H9 (cell line): Measurements from ENCODE around the gene MVP. TPM values are rescaled to one million over a fixed set of nuclear protein-coding genes. Genes with fewer than 3 reads are reported as not detected.
A peak's percentile ranks its signal among the peaks of the same experiment; 100 is the strongest.

Experiments
- DNase-seq: peaks from one replicate; pipeline ENCODE4 v3.0.0-alpha.2; 2017
- H2AFZ ChIP-seq: one replicate; pipeline ENCODE4 v1.6.1; 2013; ENCODE audit warnings: mild to moderate bottlenecking, low read length, control low read depth, moderate library complexity
- H2AK5ac ChIP-seq: 2 replicates; pipeline ENCODE4 v1.6.1; 2013; ENCODE audit warnings: low read length, control low read depth, mixed read lengths; ENCODE audit not compliant: insufficient read length
- H2BK120ac ChIP-seq: one replicate; pipeline ENCODE4 v1.6.1; 2013; ENCODE audit warnings: low read depth, mild to moderate bottlenecking, low read length, control low read depth, inconsistent platforms; ENCODE audit not compliant: poor library complexity, severe bottlenecking
- H2BK12ac ChIP-seq: 2 replicates; pipeline ENCODE4 v1.6.1; 2013; ENCODE audit warnings: low read length, control low read depth, mixed read lengths, low read depth; ENCODE audit not compliant: insufficient read length
- H2BK15ac ChIP-seq: 2 replicates; pipeline ENCODE4 v1.6.1; 2013; ENCODE audit warnings: low read depth, low read length, control low read depth
- H2BK20ac ChIP-seq: one replicate; pipeline ENCODE4 v1.6.1; 2013; ENCODE audit warnings: low read depth, mild to moderate bottlenecking, low read length, control low read depth, inconsistent platforms; ENCODE audit not compliant: poor library complexity, severe bottlenecking
- H2BK5ac ChIP-seq: 2 replicates; pipeline ENCODE4 v1.6.1; 2013; ENCODE audit warnings: low read length, control low read depth, mixed read lengths; ENCODE audit not compliant: insufficient read length
- H3K14ac ChIP-seq: 2 replicates; pipeline ENCODE4 v1.6.1; 2013; ENCODE audit warnings: low read length, control low read depth; ENCODE audit not compliant: insufficient read depth
- H3K18ac ChIP-seq: 2 replicates; pipeline ENCODE4 v1.6.1; 2013; ENCODE audit warnings: low read depth, mild to moderate bottlenecking, mixed read lengths, low read length, control low read depth; ENCODE audit not compliant: insufficient read length
- H3K23ac ChIP-seq: 2 replicates; pipeline ENCODE4 v1.6.1; 2013; ENCODE audit warnings: low read length, control low read depth, mixed read lengths, low read depth; ENCODE audit not compliant: insufficient read length
- H3K23me2 ChIP-seq: 2 replicates; pipeline ENCODE4 v1.6.1; 2013; ENCODE audit warnings: low read depth, mild to moderate bottlenecking, mixed read lengths, low read length, control low read depth; ENCODE audit not compliant: insufficient read length, poor library complexity, severe bottlenecking
- H3K27ac ChIP-seq: 2 replicates; pipeline ENCODE4 v1.5.1; 2013; ENCODE audit warnings: low read length, control low read depth, mixed read lengths, low read depth; ENCODE audit not compliant: insufficient read length
- H3K27me3 ChIP-seq: 2 replicates; pipeline ENCODE4 v1.6.1; 2013; ENCODE audit warnings: low read length, control low read depth, inconsistent platforms; ENCODE audit not compliant: insufficient read depth
- H3K4ac ChIP-seq: 2 replicates; pipeline ENCODE4 v1.6.1; 2013; ENCODE audit warnings: low read depth, mild to moderate bottlenecking, control low read depth, inconsistent platforms, low read length, moderate library complexity
- H3K4me1 ChIP-seq: 2 replicates; pipeline ENCODE4 v1.6.1; 2013; ENCODE audit warnings: low read length, control low read depth, inconsistent platforms; ENCODE audit not compliant: insufficient read depth
- H3K4me2 ChIP-seq: 2 replicates; pipeline ENCODE4 v1.6.1; 2013; ENCODE audit warnings: low read length, control low read depth, mixed read lengths; ENCODE audit not compliant: insufficient read length, insufficient read depth
- H3K56ac ChIP-seq: 2 replicates; pipeline ENCODE4 v1.6.1; 2013; ENCODE audit warnings: low read depth, mild to moderate bottlenecking, mixed read lengths, low read length, control low read depth; ENCODE audit not compliant: insufficient read length
- H3K79me1 ChIP-seq: 2 replicates; pipeline ENCODE4 v1.6.1; 2013; ENCODE audit warnings: low read depth, mild to moderate bottlenecking, moderate library complexity, low read length, control low read depth, inconsistent platforms; ENCODE audit not compliant: insufficient read depth, poor library complexity, severe bottlenecking
- H3K79me2 ChIP-seq: 2 replicates; pipeline ENCODE4 v1.6.1; 2013; ENCODE audit warnings: low read length, control low read depth, inconsistent platforms; ENCODE audit not compliant: insufficient read depth
- H3K9ac ChIP-seq: 2 replicates; pipeline ENCODE4 v1.6.1; 2013; ENCODE audit warnings: low read length, control low read depth, mixed read lengths; ENCODE audit not compliant: insufficient read length; ENCODE audit errors: extremely low read depth
- H3K9me3 ChIP-seq: one replicate; pipeline ENCODE4 v1.6.1; 2013; ENCODE audit warnings: low read depth, low read length, inconsistent platforms; ENCODE audit not compliant: control insufficient read depth
- H3T11ph ChIP-seq: one replicate; pipeline ENCODE4 v1.6.1; 2013; ENCODE audit warnings: mild to moderate bottlenecking, low read length, control low read depth, inconsistent platforms
- H4K20me1 ChIP-seq: one replicate; pipeline ENCODE4 v1.6.1; 2013; ENCODE audit not compliant: control insufficient read depth, insufficient read length, insufficient read depth
- H4K5ac ChIP-seq: 2 replicates; pipeline ENCODE4 v1.6.1; 2013; ENCODE audit warnings: low read depth, mild to moderate bottlenecking, mixed read lengths, low read length, control low read depth; ENCODE audit not compliant: insufficient read length
- H4K8ac ChIP-seq: replicated peaks from 2 replicates; pipeline ENCODE4 v1.6.1; 2013; ENCODE audit warnings: low read length, control low read depth, mixed read lengths, low read depth; ENCODE audit not compliant: insufficient read length
- H4K91ac ChIP-seq: 2 replicates; pipeline ENCODE4 v1.6.1; 2013; ENCODE audit warnings: low read depth, mild to moderate bottlenecking, moderate library complexity, mixed read lengths, low read length, control low read depth; ENCODE audit not compliant: insufficient read length
- H3K27ac Mint-ChIP-seq, 3 experiments: 2 replicates in 2 of 3; 3 replicates in 1 of 3; pipeline ENCODE4 v1.8.0; 2020 to 2021; ENCODE audit warnings: mixed read lengths in 3 of 3, mild to moderate bottlenecking in 1 of 3, moderate library complexity in 1 of 3
- H3K27me3 Mint-ChIP-seq: 2 replicates; pipeline ENCODE4 v1.8.0; 2021; ENCODE audit warnings: low read depth, mild to moderate bottlenecking, moderate library complexity, mixed read lengths
- H3K36me3 Mint-ChIP-seq, 3 experiments: 2 replicates in 2 of 3; 3 replicates in 1 of 3; pipeline ENCODE4 v1.8.0; 2020 to 2021; ENCODE audit warnings: low read depth in 3 of 3, mixed read lengths in 3 of 3; ENCODE audit not compliant: insufficient read depth in 1 of 3
- H3K4me1 Mint-ChIP-seq, 2 experiments: 2 replicates each; pipeline ENCODE4 v1.8.0; 2020; ENCODE audit warnings: mixed read lengths in 2 of 2
- H3K4me3 Mint-ChIP-seq, 2 experiments: 2 replicates in 1 of 2; 3 replicates in 1 of 2; pipeline ENCODE4 v1.8.0; 2020 to 2021; ENCODE audit warnings: mild to moderate bottlenecking in 2 of 2, mixed read lengths in 2 of 2, moderate library complexity in 1 of 2
- H3K9me3 Mint-ChIP-seq, 2 experiments: 2 replicates in 1 of 2; 3 replicates in 1 of 2; pipeline ENCODE4 v1.8.0; 2020; ENCODE audit warnings: mild to moderate bottlenecking in 2 of 2, mixed read lengths in 2 of 2, moderate library complexity in 1 of 2
- CTCF ChIP-seq: fragments of 200-600 bp; sonication (generic); conservative IDR thresholded peaks from 3 replicates; pipeline ENCODE4 v1.8.0; 2021; ENCODE audit warnings: antibody characterized with exemption, mild to moderate bottlenecking
- WGBS: extraction: QIAGEN DNeasy Blood & Tissue Kit; methylation state at CpG from one replicate; pipeline ENCODE4 v1.1.7; 2013; ENCODE audit warnings: missing lambda C conversion rate, low lambda C conversion rate, mixed read lengths; ENCODE audit not compliant: insufficient read length; ENCODE audit errors: extremely low coverage; 5-methylcytosine and 5-hydroxymethylcytosine counted together
- total RNA-seq: library from RNA; stranded (reverse); gene quantifications from 2 replicates; pipeline ENCODE4 v1.2.1, GENCODE V29; 2021

The MVP gene
- total RNA-seq, 1 experiment from 2014 or later = 3.1 TPM

GRCh38 chr16:29802416-29802935 lies 17.8 kb upstream of the MVP start:
- Mint-ChIP-seq H3K4me1 (peaks cover 22 to 30% of the 10 kb centered on the region in 2 experiments), H3K4me3 (no peak overlapping the region; a peak in 1 of 5 replicates), H3K27me3 (peaks cover 1% of the 10 kb centered on the region), H3K36me3 (peaks cover 40 to 72% (median 60%) of the 10 kb centered on the region in 3 experiments), H3K27ac (peak overlapping the region; percentile 70 to 92 (median 74); a peak in 3 of 7 replicates), H3K9me3 (no peaks in the 10 kb centered on the region)
- H3K27me3 ChIP-seq = no peaks in the 10 kb centered on the region
- no peak for DNase-seq
- H2BK12ac ChIP-seq = no peak overlapping the region
- no peaks in the 10 kb centered on the region; the same call in 1 of the 2 replicates for H3K79me2 ChIP-seq
- H3K79me1 ChIP-seq = no peaks in the 10 kb centered on the region
- no peaks in the 10 kb centered on the region for H4K20me1 ChIP-seq
- H2AFZ ChIP-seq = no peak overlapping the region
- H3K56ac ChIP-seq = no peak overlapping the region
- no peak overlapping the region for H3K14ac ChIP-seq
- H2BK5ac ChIP-seq = no peak overlapping the region
- WGBS = no CpG with 5 or more reads among the region's 8 CpGs
- H4K91ac ChIP-seq = no peak overlapping the region
- no peak overlapping the region for H4K8ac ChIP-seq
- no peak overlapping the region for H2BK15ac ChIP-seq
- H2BK120ac ChIP-seq = no peak overlapping the region
- H4K5ac ChIP-seq = no peak overlapping the region
- H3K23ac ChIP-seq = no peak overlapping the region
- H3K9me3 ChIP-seq = no peaks in the 10 kb centered on the region
- no peak overlapping the region for H3K4ac ChIP-seq
- H3K4me2 ChIP-seq = no peak overlapping the region
- H2AK5ac ChIP-seq = no peak overlapping the region
- H2BK20ac ChIP-seq = no peak overlapping the region
- no peaks in the 10 kb centered on the region for H3K4me1 ChIP-seq
- H3K23me2 ChIP-seq = peaks cover 6% of the 10 kb centered on the region
- no peak overlapping the region for H3K18ac ChIP-seq
- no peak overlapping the region for H3K27ac ChIP-seq
- H3K9ac ChIP-seq = no peak overlapping the region
- no peak for TF ChIP-seq CTCF
- no peak overlapping the region for H3T11ph ChIP-seq
